Measurements from ENCODE around the gene CNNM4.

GRCh38 chr2:96759548-96759947 lies 1.2 kb upstream of the CNNM4 start:
- TF ChIP-seq CTCF (IDR thresholded peaks at IDR 0.05; ENCODE audit: insufficient read depth, low read depth, low read length), result no peak
- TF ChIP-seq EZH2 (IDR thresholded peaks at IDR 0.05; ENCODE audit: insufficient read depth, low read length), result no peak
